ENCODE measurements around the gene VCPKMT. TPM values are rescaled to one million over a fixed set of nuclear protein-coding genes. Genes with fewer than 3 reads are reported as not detected.

The VCPKMT gene
- total RNA-seq, 4 donors from 2014 or later, result 8.1 to 12.5 (median 11.9) TPM

DNA sequence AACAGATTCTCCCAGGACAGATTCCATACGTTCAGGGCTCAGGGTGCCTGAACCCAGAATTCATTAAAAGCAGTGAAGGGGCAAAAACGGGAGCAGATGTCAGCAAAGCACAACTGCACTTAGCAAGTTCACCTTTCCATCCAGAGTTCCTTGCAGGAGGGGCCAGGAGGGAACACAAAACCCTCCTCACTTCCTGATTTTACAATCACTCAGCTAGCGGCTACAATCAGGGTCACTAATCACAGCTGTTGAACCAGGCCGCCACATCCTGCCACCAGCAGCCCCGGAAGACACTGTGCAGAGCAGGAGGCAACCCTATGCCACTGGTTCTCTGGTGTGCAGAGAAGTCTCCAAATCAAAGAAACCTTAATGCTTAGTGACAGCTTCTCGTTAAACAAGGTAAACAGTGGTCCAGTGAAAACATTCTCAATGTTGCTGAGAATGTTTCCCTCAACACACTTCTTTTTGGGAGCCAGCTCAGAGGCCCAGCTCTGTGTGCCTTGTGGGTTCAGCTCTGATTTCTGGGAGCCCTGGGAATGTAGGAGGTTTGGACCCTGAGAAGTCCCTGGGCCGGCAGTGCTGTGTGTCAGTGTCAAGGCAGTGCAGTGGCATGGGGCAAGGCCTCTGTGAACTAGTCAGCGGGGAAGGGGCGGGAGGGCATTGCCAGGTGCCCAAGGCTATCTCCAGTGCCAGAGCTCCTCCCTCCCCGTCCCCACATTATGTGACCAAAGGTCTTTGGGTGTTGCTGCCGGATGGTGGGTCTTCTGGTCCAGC lies 54.5 kb downstream of the VCPKMT start:
- WGBS, result 45% methylated on average over 9 of the region's 11 CpGs
- DNase-seq (ENCODE audit: low spot score in 2 of 2), result no peak
- H3K4me3 ChIP-seq, result no peak overlapping the region

GRCh38 chr14:50060871-50061663 lies 55.3 kb downstream of the VCPKMT start:
- Histone ChIP-seq H3K4me1 (peaks cover 35% of the 10 kb centered on the region), H3K9me3 (no peaks in the 10 kb centered on the region), H3K4me3 (no peak overlapping the region), H3K27ac (peak overlapping the region; percentile 80), H3K27me3 (no peaks in the 10 kb centered on the region), H3K36me3 (no peaks in the 10 kb centered on the region)
- peak in 1 of 2 donors; percentile 79 for DNase-seq (ENCODE audit: low spot score in 2 of 2)
- 12% methylated on average over 12 of the region's 12 CpGs for WGBS
- TF ChIP-seq CTCF (IDR thresholded peaks at IDR 0.05) (peak in 1 of 2 donors; percentile 41), EP300 (IDR thresholded peaks at IDR 0.05) (no peak)

More for the DNA sequence above, 54.5 kb downstream of the VCPKMT start:
- Histone ChIP-seq H3K9me3 (no peaks in the 10 kb centered on the region), H3K27me3 (no peaks in the 10 kb centered on the region), H3K27ac (peak overlapping the region; percentile 80), H3K36me3 (no peaks in the 10 kb centered on the region), H3K4me1 (peaks cover 35% of the 10 kb centered on the region)
- TF ChIP-seq EP300 (IDR thresholded peaks at IDR 0.05), result no peak
- TF ChIP-seq POLR2A (IDR thresholded peaks at IDR 0.05), result no peak
- TF ChIP-seq POLR2AphosphoS5 (IDR thresholded peaks at IDR 0.05), result no peak
- TF ChIP-seq CTCF (IDR thresholded peaks at IDR 0.05), result no peak

DNA sequence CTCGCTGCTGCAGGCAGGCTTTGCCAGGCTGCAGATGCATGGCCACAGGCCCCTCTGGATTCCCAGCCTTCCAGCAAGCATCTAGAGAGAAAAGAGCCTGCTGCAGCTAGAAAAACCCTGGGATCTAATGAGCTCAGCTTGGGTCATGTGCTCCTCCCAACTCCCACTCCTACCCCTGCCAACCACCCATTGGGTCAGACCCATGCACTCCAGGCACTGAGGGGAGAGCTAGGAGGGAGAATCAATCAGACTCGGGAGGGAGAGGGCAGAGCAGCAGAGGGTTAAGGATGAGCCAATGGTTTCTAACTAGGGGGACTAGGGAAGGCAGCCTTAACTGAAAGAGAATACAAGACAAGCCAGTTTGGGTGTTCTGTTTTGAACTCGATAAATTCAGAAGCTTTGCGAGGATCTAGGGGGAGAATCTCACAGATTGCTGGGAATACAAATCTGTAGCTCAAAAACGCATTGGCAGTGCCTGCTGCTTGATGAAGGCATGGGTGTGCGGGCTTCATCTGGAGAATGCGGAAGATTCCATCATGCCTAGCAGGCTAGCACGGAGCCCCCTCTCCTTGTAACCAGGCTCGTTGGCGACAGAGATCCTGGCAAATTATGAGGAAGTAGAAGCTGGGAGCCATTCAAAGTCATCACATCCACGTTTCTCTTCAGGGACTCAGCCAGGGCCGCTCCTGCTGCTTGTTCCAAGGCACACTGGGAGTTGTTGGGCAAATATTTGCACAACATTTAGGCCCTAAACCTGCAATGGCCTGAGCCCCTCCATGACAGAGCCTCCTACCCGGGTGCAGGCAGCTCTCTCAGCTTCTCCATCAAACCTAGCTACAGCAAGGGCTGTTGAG lies 56.4 kb downstream of the VCPKMT start:
- Histone ChIP-seq H3K36me3 (no peaks in the 10 kb centered on the region), H3K27ac (peak overlapping the region; percentile 80), H3K9me3 (no peaks in the 10 kb centered on the region), H3K4me3 (no peak overlapping the region), H3K27me3 (no peaks in the 10 kb centered on the region), H3K4me1 (peaks cover 35% of the 10 kb centered on the region)
- no peak for DNase-seq (ENCODE audit: low spot score in 2 of 2)
- TF ChIP-seq EP300 (IDR thresholded peaks at IDR 0.05), result no peak
- no peak for TF ChIP-seq CTCF (IDR thresholded peaks at IDR 0.05)
- no peak for TF ChIP-seq POLR2AphosphoS5 (IDR thresholded peaks at IDR 0.05)
- no peak for TF ChIP-seq POLR2A (IDR thresholded peaks at IDR 0.05)
- 82% methylated on average over 13 of the region's 13 CpGs for WGBS

Other genes starting within 250 kb of the VCPKMT start
- 100 to 1,000 TPM in 1 of 4 donors, 10 to 100 TPM in 3; 48.0 to 125 (median 85.3) TPM for gene ARF6, start 223.5 kb downstream of the VCPKMT start, total RNA-seq
- gene SOS2, start 115.0 kb upstream of the VCPKMT start, total RNA-seq, result 10 to 100 TPM; 22.5 to 40.8 (median 30.4) TPM
- 10 to 100 TPM in 2 of 4 donors, 1 to 10 TPM in 2; 6.8 to 11.0 (median 9.2) TPM for gene L2HGDH, start 195.7 kb upstream of the VCPKMT start, total RNA-seq
- gene DMAC2L, start 195.8 kb upstream of the VCPKMT start, total RNA-seq, result 10 to 100 TPM; 11.6 to 20.5 (median 18.3) TPM

Measured in suprapubic skin (tissue), 4 donors.